ENCODE results near the gene B4GALT5. TPM values are rescaled to one million over a fixed set of nuclear protein-coding genes. Genes with fewer than 3 reads are reported as not detected.

B4GALT5 gene
- total RNA-seq, 1 experiment from 2014 or later: 77.0 TPM

GRCh38 chr20:49712996-49713752 lies 504 bp downstream of the B4GALT5 start:
- no peak overlapping the region for H2BK12ac ChIP-seq (ENCODE audit: insufficient read length, low read depth, low read length)
- peak overlapping the region; percentile 81 for H3K18ac ChIP-seq (ENCODE audit: insufficient read length, low read depth, low read length)
- no peak overlapping the region for H2BK20ac ChIP-seq (ENCODE audit: low read depth, low read length, poor library complexity, severe bottlenecking)
- peak overlapping the region; percentile 89 for H3K4me2 ChIP-seq (ENCODE audit: insufficient read depth, insufficient read length, low read length)
- no peak overlapping the region for H3K23ac ChIP-seq (ENCODE audit: insufficient read length, low read depth, low read length)
- H3K4ac ChIP-seq (ENCODE audit: low read depth, low read length): no peak overlapping the region; the same call in 1 of the 2 replicates
- H3K27me3 Mint-ChIP-seq (ENCODE audit: low read depth): no peaks in the 10 kb centered on the region
- peak; percentile 41 for DNase-seq
- no peaks in the 10 kb centered on the region for H3K23me2 ChIP-seq (ENCODE audit: insufficient read length, low read depth, low read length, poor library complexity, severe bottlenecking)
- no peaks in the 10 kb centered on the region for H3K27me3 ChIP-seq (ENCODE audit: insufficient read depth, low read length)
- no peaks in the 10 kb centered on the region; the same call in 1 of the 2 replicates for H3K4me1 ChIP-seq (ENCODE audit: insufficient read depth, low read length)
- TF ChIP-seq, protein P1, sequence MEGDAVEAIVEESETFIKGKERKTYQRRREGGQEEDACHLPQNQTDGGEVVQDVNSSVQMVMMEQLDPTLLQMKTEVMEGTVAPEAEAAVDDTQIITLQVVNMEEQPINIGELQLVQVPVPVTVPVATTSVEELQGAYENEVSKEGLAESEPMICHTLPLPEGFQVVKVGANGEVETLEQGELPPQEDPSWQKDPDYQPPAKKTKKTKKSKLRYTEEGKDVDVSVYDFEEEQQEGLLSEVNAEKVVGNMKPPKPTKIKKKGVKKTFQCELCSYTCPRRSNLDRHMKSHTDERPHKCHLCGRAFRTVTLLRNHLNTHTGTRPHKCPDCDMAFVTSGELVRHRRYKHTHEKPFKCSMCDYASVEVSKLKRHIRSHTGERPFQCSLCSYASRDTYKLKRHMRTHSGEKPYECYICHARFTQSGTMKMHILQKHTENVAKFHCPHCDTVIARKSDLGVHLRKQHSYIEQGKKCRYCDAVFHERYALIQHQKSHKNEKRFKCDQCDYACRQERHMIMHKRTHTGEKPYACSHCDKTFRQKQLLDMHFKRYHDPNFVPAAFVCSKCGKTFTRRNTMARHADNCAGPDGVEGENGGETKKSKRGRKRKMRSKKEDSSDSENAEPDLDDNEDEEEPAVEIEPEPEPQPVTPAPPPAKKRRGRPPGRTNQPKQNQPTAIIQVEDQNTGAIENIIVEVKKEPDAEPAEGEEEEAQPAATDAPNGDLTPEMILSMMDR (conservative IDR thresholded peaks at IDR 0.05): no peak
- no peaks in the 10 kb centered on the region for H4K20me1 ChIP-seq (ENCODE audit: control insufficient read depth, insufficient read depth, insufficient read length)
- no peak overlapping the region for H2AK5ac ChIP-seq (ENCODE audit: insufficient read length, low read length)
- peak overlapping the region; percentile 91 for H3K14ac ChIP-seq (ENCODE audit: insufficient read depth, low read length)
- peak overlapping the region; percentile 95 to 99 (median 97) for H3K27ac Mint-ChIP-seq
- no peaks in the 10 kb centered on the region for H3K79me1 ChIP-seq (ENCODE audit: insufficient read depth, low read depth, low read length, poor library complexity, severe bottlenecking)
- H4K5ac ChIP-seq (ENCODE audit: insufficient read length, low read depth, low read length): no peak overlapping the region
- H3K79me2 ChIP-seq (ENCODE audit: insufficient read depth, low read length): peaks cover 33% of the 10 kb centered on the region; the same call in 1 of the 2 replicates
- no peak overlapping the region for H4K91ac ChIP-seq (ENCODE audit: insufficient read length, low read depth, low read length)
- no peak overlapping the region for H3T11ph ChIP-seq (ENCODE audit: low read length)
- H3K9me3 ChIP-seq (ENCODE audit: control insufficient read depth, low read depth, low read length): no peaks in the 10 kb centered on the region
- peak overlapping the region; percentile 40 for H3K56ac ChIP-seq (ENCODE audit: insufficient read length, low read depth, low read length)
- H3K36me3 Mint-ChIP-seq (ENCODE audit: insufficient read depth in 1 of 3, low read depth in 3 of 3): peaks cover 0 to 17% (median 5%) of the 10 kb centered on the region in 3 experiments; a peak in 5 of 7 replicates
- no CpG with 5 or more reads among the region's 71 CpGs for WGBS (ENCODE audit: extremely low coverage, insufficient read length, low lambda C conversion rate)
- H4K8ac ChIP-seq (replicated peaks; ENCODE audit: insufficient read length, low read depth, low read length): no peak overlapping the region
- H2BK5ac ChIP-seq (ENCODE audit: insufficient read length, low read length): no peak overlapping the region
- no peak overlapping the region for H3K27ac ChIP-seq (ENCODE audit: insufficient read length, low read depth, low read length)
- H2BK120ac ChIP-seq (ENCODE audit: low read depth, low read length, poor library complexity, severe bottlenecking): no peak overlapping the region
- peaks cover 43 to 46% of the 10 kb centered on the region in 2 experiments for H3K4me1 Mint-ChIP-seq
- H3K9me3 Mint-ChIP-seq: no peaks in the 10 kb centered on the region
- H2BK15ac ChIP-seq (ENCODE audit: low read depth, low read length): no peak overlapping the region
- peak overlapping the region; percentile 94 to 98 for H3K4me3 Mint-ChIP-seq
- peak overlapping the region; percentile 92 for H3K9ac ChIP-seq (ENCODE audit: extremely low read depth, insufficient read length, low read length)
- no peak overlapping the region for H2AFZ ChIP-seq (ENCODE audit: low read length)
